ENCODE data around the gene RPP14. TPM values are rescaled to one million over a fixed set of nuclear protein-coding genes. Genes with fewer than 3 reads are reported as not detected.

Gene RPP14
- polyA plus RNA-seq, 12 donors: 14.8 to 25.9 (median 20.2) TPM; not detected in 1

GRCh38 chr3:58351920-58352319, 45.9 kb downstream of the RPP14 start:
- DNase-seq: no peak

- DNase-seq: no peak
Measured at GRCh38 chr3:58352626-58353025, 46.6 kb downstream of the RPP14 start.

DNA sequence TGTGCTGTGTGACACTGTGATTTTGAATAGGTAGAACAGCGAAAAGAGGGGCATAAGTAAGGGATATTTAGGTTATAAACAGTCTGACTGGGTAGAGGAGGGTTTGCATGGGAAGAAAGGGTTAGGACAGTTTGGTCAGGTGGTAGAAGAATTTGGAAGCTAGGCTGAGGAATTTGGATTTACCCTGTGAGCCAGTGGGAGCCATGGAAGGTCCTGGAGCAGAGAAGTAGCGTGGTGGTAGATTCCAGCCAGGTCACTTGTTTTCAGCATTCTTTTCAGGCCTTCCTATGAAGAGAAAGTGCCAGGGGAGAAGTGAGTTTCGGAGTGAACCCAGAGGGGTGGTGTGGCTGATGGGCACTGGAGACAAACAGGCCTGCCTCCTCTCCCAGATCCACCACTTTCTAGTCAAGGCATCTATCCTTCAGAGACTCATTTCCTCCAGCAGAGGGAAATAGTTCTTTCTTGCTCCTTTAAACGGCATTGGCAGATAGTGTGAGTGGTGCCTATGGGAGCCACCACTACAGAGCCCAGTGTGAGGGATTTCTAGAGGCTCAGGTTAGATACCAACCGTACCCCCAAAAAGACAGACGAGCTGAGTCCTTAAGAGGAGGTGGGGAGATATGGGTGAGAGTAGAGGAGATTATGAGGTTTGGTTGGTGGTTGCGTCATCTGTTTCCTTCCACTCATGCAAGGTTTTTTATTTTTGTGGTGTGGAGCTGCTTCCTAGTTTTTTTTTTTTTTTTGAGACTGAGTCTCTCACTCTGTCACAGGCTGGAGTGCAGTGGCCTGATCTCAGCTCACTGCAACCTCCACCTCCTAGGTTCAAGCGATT, 47.9 kb downstream of the RPP14 start:
- no peak for DNase-seq

GRCh38 chr3:58355179-58355578, 49.1 kb downstream of the RPP14 start:
- DNase-seq: no peak

DNA sequence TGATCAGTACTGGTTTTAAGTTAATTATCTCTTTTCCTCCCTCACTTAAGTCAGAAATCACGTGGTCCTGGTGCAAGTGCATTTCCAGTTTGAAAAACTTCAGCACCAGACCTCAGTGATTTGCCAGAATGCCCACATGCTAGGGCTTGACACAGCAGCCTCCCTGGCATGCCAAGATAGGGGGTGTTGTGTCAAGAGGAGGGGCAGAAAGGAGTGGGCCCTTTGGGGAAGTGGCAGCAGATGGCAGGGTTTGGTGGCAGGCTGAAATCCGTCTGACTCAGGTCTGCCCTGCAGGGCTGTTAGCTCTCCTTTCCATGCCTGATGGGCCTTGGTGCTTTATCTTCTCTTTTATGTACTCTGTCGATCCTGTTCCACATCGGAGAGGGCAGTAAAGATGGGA, 50.0 kb downstream of the RPP14 start:
- no peak for DNase-seq

DNA sequence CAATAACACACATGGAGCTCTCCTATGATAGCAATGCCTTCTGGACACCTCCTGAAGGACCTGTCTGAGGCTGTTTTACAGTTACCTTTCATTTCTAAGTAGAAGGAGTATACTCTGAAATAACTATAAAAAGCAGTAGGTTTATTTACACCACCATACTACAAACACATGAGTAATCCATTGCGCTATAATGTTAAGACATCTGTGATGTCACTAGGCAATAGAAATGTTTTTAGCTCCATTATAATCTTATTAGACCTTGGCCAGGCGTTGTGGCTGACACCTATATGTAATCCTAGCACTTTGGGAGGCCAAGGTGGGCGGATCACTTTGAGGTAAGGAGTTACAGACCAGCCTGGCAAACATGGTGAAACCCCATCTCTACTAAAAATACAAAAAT, 51.4 kb downstream of the RPP14 start:
- DNase-seq: no peak

- no peak for DNase-seq
Measured at GRCh38 chr3:58358092-58358491, 52.0 kb downstream of the RPP14 start.

DNA sequence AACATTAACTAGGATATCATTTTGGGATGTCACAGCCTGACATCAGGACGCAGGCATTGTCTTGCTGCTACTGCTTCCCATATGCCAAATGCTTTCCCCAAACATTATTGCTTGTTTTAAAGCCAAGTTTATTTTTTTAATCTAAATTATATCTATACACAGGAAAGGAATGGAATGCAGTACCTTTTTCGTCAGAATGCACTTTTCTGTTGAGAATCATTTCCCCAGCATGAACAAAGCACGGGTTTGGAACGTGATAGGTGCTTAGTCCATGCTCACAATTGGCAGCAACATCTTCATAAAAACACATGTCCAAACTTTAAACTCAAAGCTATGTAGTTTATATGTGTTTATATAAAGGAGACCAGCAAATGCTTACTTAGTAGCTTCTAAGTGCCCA, 52.8 kb downstream of the RPP14 start:
- DNase-seq: no peak

GRCh38 chr3:58359621-58360020, 53.6 kb downstream of the RPP14 start:
- no peak for DNase-seq

GRCh38 chr3:58361866-58362265, 55.8 kb downstream of the RPP14 start:
- DNase-seq: no peak

DNA sequence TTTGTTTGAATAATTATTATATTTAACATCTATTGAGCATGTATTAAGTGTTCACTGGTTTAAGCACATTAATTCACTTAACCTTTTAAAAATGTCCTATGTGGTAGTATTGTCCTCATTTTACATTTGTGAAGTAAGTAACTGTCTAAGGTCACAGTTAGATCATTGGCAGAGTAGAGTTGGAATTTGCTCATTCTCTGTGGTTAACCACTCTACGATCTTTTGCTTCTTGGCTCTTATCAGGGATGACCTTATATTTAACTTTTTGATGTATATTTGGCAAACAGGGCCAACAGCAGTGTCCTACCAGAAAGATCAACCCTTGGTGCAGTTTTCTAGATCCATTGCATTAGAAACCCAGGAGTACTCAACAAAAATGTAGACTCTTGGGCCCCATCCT, 60.7 kb downstream of the RPP14 start:
- no peak for DNase-seq

DNA sequence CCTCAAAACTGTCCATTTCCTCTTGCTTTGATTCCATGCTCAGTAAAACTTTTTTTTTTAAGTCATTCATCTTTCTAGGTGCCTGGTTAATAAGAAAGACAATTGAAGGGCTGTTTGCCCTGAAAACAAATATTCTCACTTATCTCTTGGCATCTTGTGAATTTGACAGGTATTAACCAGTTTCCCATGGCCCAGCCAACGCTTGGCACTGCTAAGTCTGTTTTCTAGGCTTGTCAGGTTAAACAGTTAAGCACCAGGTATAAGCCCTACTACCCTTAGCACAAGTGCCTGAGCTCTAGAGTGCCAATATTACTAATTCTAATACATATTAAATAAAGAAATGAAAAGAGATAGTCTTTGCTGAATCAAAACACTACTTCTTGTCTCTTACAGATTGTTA, 63.0 kb downstream of the RPP14 start:
- DNase-seq: no peak

Other genes starting within 250 kb of the RPP14 start
- gene DNASE1L3, start 95.3 kb upstream of the RPP14 start, polyA plus RNA-seq (ENCODE audit: insufficient read length in 12 of 12): 1 to 10 TPM in 4 of 12 donors, under 1 TPM in 6, not detected in 2; 0.15 to 5.9 (median 0.89) TPM
- 1 to 10 TPM in 10 of 12 donors, not detected in 2; 3.2 to 7.5 (median 5.1) TPM for gene ABHD6, start 68.5 kb upstream of the RPP14 start, polyA plus RNA-seq (ENCODE audit: insufficient read length in 12 of 12)
- 100 to 1,000 TPM in 1 of 12 donors, 10 to 100 TPM in 10, 1 to 10 TPM in 1; 5.4 to 500 (median 12.4) TPM for gene HTD2, start 275 bp downstream of the RPP14 start, polyA plus RNA-seq (ENCODE audit: insufficient read length in 12 of 12)
- 10 to 100 TPM in 11 of 12 donors, not detected in 1; 16.5 to 45.0 (median 25.0) TPM for gene PXK, start 26.6 kb downstream of the RPP14 start, polyA plus RNA-seq (ENCODE audit: insufficient read length in 12 of 12)
- 10 to 100 TPM in 11 of 12 donors, not detected in 1; 49.8 to 92.5 (median 79.9) TPM for gene PDHB, start 127.6 kb downstream of the RPP14 start, polyA plus RNA-seq (ENCODE audit: insufficient read length in 12 of 12)
- gene KCTD6, start 185.9 kb downstream of the RPP14 start, polyA plus RNA-seq (ENCODE audit: insufficient read length in 12 of 12): 10 to 100 TPM in 10 of 12 donors, 1 to 10 TPM in 1, not detected in 1; 9.7 to 17.3 (median 13.9) TPM
- gene ACOX2, start 230.9 kb downstream of the RPP14 start, polyA plus RNA-seq (ENCODE audit: insufficient read length in 12 of 12): 10 to 100 TPM in 11 of 12 donors, not detected in 1; 19.4 to 36.0 (median 26.6) TPM

Data from muscle of arm (tissue), 12 donors.